ENCODE results near the gene HCST. TPM values are rescaled to one million over a fixed set of nuclear protein-coding genes. Genes with fewer than 3 reads are reported as not detected.

Gene HCST
- total and polyA plus RNA-seq, 2 of the 4 experiments (the other 2 are of a cell fraction) = 1.5 TPM; not detected in 1

DNA sequence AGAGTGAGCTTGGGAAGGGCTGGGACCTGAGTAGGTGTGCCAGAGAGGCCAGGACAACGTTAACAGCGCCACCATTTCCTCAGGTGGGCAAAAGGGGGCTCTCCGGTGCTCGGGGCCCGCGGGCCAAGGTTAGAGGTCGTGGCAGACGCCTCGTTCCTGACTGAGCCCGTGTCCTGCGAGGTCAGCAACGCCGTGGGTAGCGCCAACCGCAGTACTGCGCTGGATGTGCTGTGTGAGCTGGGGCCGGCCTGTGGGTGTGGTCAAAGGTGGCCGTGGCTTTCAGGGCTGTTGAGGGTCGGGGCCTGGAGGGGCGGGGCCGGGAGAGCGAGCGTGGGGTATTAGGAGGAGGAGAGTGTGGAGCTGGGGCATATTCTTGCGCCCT is 41.9 kb upstream of the HCST start:
- ATAC-seq (ENCODE audit: low read depth) = no peak
- no peaks in the 10 kb centered on the region for H3K79me1 ChIP-seq (ENCODE audit: low read depth in 1 of 2, low read length in 2 of 2)
- no peak overlapping the region for H2AK9ac ChIP-seq (replicated peaks; ENCODE audit: low read depth, low read length, poor library complexity)
- dilution Hi-C loops (cut with HindIII; ENCODE audit: low sequenced_read_pairs, unreplicated experiment) (no loop called here), intact Hi-C loops (cut with micrococcal nuclease) (no loop called here), in situ Hi-C loops (cut with MboI; ENCODE audit: low sequenced_read_pairs) (no loop called here)
- no TSS peak for BruUV-seq (replicated peaks)
- H2BK120ac ChIP-seq (ENCODE audit: low read depth, low read length) = no peak overlapping the region
- no peaks in the 10 kb centered on the region for H3K9me1 ChIP-seq (ENCODE audit: insufficient read depth, low read length)
- no peak overlapping the region for H4K91ac ChIP-seq (ENCODE audit: insufficient read depth, low read depth, low read length)
- H3K14ac ChIP-seq (replicated peaks; ENCODE audit: low read depth, low read length) = no peak overlapping the region
- no peak overlapping the region for H3K56ac ChIP-seq (ENCODE audit: extremely low read depth, insufficient read depth, low read length)
- no peak overlapping the region for H3K9ac ChIP-seq (ENCODE audit: low read depth, low read length)
- TF ChIP-seq BHLHE40 (IDR thresholded peaks at IDR 0.05; ENCODE audit: low read depth, low read length) = no peak
- no peak for TF ChIP-seq RAD21 (IDR thresholded peaks at IDR 0.05; ENCODE audit: low read length)
- TF ChIP-seq, protein P1, sequence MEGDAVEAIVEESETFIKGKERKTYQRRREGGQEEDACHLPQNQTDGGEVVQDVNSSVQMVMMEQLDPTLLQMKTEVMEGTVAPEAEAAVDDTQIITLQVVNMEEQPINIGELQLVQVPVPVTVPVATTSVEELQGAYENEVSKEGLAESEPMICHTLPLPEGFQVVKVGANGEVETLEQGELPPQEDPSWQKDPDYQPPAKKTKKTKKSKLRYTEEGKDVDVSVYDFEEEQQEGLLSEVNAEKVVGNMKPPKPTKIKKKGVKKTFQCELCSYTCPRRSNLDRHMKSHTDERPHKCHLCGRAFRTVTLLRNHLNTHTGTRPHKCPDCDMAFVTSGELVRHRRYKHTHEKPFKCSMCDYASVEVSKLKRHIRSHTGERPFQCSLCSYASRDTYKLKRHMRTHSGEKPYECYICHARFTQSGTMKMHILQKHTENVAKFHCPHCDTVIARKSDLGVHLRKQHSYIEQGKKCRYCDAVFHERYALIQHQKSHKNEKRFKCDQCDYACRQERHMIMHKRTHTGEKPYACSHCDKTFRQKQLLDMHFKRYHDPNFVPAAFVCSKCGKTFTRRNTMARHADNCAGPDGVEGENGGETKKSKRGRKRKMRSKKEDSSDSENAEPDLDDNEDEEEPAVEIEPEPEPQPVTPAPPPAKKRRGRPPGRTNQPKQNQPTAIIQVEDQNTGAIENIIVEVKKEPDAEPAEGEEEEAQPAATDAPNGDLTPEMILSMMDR (conservative IDR thresholded peaks at IDR 0.05; ENCODE audit: low read depth, low read length) = no peak
- TF ChIP-seq CEBPB (IDR thresholded peaks at IDR 0.05; ENCODE audit: low read depth, low read length) = no peak
- TF ChIP-seq SMC3 (IDR thresholded peaks at IDR 0.05; ENCODE audit: low read depth, low read length) = no peak
- TF ChIP-seq, protein P2, sequence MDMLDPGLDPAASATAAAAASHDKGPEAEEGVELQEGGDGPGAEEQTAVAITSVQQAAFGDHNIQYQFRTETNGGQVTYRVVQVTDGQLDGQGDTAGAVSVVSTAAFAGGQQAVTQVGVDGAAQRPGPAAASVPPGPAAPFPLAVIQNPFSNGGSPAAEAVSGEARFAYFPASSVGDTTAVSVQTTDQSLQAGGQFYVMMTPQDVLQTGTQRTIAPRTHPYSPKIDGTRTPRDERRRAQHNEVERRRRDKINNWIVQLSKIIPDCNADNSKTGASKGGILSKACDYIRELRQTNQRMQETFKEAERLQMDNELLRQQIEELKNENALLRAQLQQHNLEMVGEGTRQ (IDR thresholded peaks at IDR 0.05; ENCODE audit: low read depth, low read length) = no peak
- H2BK15ac ChIP-seq (ENCODE audit: low read depth, low read length) = no peak overlapping the region
- H3K4me3 ChIP-seq (ENCODE audit: insufficient read depth, low read depth, low read length) = no peak overlapping the region
- H3K23ac ChIP-seq (ENCODE audit: low read depth, low read length) = no peak overlapping the region
- H2BK20ac ChIP-seq (ENCODE audit: low read depth, low read length) = no peak overlapping the region
- no peak overlapping the region for H3K27ac ChIP-seq (ENCODE audit: insufficient read depth, low read length)
- no peaks in the 10 kb centered on the region; the same call in 1 of the 2 replicates for H4K20me1 ChIP-seq (ENCODE audit: insufficient read depth, low read length)
- CTCF ChIA-PET = no interaction called here
- H3K27me3 ChIP-seq (ENCODE audit: control insufficient read depth, insufficient read depth, low read length) = peaks cover 74% of the 10 kb centered on the region
- no peak overlapping the region for H3K4ac ChIP-seq (ENCODE audit: low read depth, low read length)
- no peak overlapping the region for H4K5ac ChIP-seq (ENCODE audit: low read depth, low read length)
- POLR2A ChIA-PET (ENCODE audit: unreplicated experiment) = no interaction called here
- 13% methylated on average over 16 of the region's 24 CpGs; no CpG with 5 or more reads in 1 of the 2 experiments for WGBS, 2 experiments (ENCODE audit: extremely low coverage in 2 of 2, insufficient read length in 1 of 2)
- no peaks in the 10 kb centered on the region for H3K9me3 ChIP-seq (ENCODE audit: control insufficient read depth, insufficient read depth, low read length)
- H2AK5ac ChIP-seq (ENCODE audit: low read depth, low read length) = no peak overlapping the region
- no peak overlapping the region for H2AFZ ChIP-seq (replicated peaks; ENCODE audit: low read length, poor library complexity)
- no peak overlapping the region for H2BK5ac ChIP-seq (ENCODE audit: low read depth, low read length, poor library complexity, severe bottlenecking)
- H3K18ac ChIP-seq (ENCODE audit: low read depth, low read length) = no peak overlapping the region
- no peak for DNase-seq
- H3K4me2 ChIP-seq (ENCODE audit: low read depth, low read length) = no peak overlapping the region
- H3K4me1 ChIP-seq (ENCODE audit: control insufficient read depth, insufficient read depth, low read length) = no peaks in the 10 kb centered on the region; the same call in 1 of the 2 replicates
- H3K36me3 ChIP-seq (ENCODE audit: control insufficient read depth, insufficient read depth, low read length) = no peaks in the 10 kb centered on the region
- H4K8ac ChIP-seq (ENCODE audit: low read depth in 2 of 2, low read length in 2 of 2) = no peak overlapping the region

Measured in IMR-90 (cell line).